Myocyte (in vitro differentiated cells): ENCODE measurements around the gene STAC2. TPM values are rescaled to one million over a fixed set of nuclear protein-coding genes. Genes with fewer than 3 reads are reported as not detected.

Experiments used
- DNase-seq: peaks from one replicate; pipeline ENCODE4 v3.0.0-alpha.2; 2012; ENCODE audit warnings: low read depth
- total RNA-seq: library from RNA; depleted of rRNA; stranded (reverse); fragments of >200 nt; gene quantifications from 2 replicates; pipeline ENCODE4 v1.2.3, GENCODE V29; 2014

The STAC2 gene
- total RNA-seq, 1 donor from 2014 or later: 0.11 TPM

DNA sequence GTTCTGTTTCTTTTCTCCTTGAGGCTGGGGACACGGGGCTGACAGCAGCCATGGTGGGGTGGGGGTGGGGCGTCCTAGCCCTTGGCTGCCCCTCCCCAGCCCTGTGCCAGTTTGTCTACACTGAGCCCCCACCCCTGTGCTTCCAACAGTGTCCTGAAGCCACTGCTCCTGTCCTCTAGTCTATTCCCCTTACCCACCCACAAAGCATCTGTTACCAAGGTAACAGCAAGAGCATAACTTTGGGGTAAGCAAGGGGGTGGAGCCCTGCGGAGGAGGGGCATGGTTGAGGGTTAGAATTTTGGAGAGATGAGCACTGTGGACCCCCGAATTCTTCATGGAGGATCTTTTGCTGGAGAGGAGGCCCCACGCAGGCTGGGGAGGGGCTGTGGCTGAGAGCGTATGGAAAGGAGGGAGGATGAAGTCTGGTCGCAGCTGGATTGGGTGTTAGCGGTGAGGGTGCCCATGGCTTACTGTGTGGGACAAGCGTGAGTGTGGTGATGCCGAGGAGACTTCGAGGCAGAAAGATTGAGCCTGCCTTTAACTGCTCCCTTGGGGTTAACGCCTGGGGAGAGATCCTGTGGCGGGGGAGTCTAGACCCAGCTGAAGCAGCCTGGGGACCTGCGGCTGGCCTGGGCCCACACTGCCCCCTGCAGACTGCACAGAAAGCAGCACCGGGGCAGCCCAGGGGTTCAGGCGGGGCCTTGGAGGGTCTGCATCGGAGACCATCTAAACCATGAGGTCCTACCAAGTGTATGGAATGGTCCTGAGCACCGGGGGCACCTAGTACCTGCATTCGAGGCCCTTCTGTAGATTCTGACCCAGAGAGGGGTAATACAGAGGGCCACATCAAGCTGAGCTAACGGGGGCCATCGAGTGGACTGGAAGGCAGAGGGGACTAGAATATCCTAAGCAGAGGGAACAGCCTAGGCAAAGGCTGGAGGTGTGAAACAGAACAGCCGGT is 6.1 kb upstream of the STAC2 start:
- peak; percentile 60 for DNase-seq

DNA sequence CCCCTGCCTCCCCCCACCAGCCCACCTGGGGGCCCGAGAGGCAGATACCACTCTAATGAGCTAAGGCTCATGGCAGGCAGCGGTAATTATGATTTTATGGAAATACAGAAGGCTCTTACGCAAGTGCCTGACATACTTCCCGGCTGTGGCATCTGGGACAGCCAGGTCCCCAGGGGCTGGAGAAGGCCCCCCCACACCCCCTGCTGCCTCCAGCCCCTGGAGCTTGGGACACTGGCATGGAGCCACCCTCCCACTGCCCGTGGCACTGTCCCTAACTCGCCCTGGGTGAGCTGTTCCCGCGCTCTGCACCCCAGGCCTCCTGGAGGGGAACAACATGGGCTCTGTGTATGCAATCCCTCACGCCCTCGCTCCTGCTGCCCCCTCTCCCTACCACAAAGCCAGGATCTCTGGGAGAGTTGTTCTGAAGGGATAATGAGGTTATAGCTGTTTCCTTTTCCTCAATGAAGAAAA is 5.4 kb upstream of the STAC2 start:
- no peak for DNase-seq

DNA sequence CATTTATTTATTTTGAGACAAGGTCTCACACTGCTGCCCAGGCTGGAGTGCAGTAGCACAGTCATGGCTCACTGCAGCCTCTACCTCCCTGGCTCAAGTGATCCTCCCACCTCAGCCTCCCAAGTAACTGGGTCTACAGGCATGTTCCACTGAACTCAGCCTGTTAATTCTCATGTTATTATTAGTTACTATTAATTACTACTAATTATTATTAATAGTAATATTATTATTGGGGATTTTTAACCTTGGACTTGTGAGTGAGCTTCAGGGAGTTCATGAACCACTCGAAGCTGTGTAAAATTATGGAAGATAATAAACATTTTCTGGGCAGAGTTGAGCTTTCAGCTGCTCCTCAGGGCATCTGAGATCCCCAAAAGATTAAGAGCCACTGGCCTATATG is 4.6 kb upstream of the STAC2 start:
- DNase-seq: no peak

GRCh38 chr17:39229274-39229913 is 3.6 kb upstream of the STAC2 start:
- DNase-seq: no peak

DNA sequence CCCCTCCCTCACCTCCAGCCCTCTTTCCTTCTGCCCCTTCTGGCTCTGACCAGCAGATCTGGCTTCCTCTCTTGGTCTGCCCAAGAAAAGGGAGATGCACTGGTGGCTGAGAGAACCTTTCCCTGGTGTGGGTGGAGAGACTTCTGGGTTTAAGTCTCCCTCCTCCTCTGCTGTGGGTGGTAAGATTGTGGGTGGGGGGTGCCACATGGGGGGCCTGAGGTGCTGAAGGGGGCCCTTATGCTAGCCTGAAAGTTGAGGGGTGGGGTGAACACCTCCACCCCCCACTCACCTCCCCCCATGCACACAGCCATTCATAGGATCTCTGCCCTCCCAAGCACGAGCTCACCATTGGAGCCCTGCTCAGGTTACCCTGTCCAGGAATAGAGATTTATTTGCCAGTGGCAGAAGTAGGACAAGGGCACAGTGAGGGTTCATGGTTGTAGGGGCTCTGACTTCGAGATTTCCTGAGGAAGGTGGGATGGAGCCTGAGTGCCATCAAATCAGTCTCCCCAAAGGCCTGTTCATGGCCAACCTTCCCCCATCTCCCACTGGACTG is 1.7 kb upstream of the STAC2 start:
- DNase-seq: no peak

GRCh38 chr17:39225959-39226683 is 376 bp upstream of the STAC2 start:
- DNase-seq: peak; percentile 62

DNA sequence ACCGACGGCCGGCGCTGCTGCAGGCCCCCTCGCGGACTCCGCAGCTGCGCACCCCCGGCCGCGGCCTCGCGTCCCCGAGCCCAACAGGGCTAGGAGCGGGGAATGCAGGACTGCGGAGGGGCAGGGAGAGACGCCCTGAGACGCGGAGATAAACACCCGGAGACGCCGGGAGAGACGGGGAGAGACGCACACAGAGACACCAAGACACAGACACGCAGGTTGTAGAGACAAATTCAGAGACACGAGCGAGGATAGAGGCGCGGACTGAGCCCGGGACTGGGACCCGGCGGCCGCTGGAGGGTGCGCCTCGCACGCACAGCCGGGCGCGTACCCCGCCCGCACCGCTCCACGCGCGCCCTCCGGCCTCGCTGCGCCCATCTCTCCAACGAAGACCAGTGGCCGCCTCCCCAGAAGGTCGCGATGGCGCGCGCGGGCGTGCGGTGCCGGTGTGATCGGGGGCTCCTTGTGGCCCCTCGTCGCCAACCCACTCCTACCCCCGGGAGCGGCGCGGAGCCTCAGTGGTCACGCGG is 902 bp downstream of the STAC2 start:
- no peak for DNase-seq

DNA sequence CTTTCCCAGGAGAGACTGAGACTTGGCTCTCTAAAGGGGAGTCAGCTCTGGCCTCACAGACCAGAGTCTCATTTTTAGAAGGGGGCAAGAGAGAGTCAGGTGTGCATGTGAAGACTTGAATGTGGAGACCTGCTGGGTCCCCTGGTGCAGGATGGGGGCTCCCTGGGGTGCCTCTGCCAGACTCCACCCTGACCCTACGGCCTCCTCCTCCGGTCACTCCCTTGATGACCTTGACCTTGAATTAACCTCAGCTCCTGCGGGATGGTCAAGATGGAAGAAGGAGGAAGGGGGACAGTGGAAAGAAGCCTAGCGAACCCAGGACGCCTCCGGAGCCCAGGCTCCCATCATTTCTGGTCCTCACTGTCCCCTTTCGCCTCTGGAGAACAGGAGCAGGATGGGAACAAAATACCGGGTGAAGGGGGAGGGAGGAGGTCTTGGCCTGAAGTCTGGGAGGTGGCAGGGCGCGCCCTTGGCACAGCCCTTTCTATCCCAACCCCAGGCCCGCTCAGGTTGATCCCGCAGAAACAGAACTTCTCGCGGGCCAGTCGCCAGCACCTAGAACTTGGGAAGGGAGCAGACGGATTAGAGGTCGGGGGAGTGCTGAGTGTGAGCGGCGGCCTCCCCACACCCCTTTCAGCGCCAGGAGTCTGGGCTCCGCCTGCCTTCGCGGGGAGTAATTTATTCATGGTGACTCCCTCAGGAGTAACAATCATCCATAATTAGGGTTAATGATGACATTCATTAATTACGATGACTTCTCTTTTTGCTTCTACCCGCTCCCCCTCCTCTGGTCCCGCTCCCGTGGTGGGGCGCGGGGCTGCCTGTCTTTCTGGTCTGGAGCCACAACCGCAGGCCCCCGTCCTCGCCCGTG is 1.6 kb downstream of the STAC2 start:
- DNase-seq: no peak

DNA sequence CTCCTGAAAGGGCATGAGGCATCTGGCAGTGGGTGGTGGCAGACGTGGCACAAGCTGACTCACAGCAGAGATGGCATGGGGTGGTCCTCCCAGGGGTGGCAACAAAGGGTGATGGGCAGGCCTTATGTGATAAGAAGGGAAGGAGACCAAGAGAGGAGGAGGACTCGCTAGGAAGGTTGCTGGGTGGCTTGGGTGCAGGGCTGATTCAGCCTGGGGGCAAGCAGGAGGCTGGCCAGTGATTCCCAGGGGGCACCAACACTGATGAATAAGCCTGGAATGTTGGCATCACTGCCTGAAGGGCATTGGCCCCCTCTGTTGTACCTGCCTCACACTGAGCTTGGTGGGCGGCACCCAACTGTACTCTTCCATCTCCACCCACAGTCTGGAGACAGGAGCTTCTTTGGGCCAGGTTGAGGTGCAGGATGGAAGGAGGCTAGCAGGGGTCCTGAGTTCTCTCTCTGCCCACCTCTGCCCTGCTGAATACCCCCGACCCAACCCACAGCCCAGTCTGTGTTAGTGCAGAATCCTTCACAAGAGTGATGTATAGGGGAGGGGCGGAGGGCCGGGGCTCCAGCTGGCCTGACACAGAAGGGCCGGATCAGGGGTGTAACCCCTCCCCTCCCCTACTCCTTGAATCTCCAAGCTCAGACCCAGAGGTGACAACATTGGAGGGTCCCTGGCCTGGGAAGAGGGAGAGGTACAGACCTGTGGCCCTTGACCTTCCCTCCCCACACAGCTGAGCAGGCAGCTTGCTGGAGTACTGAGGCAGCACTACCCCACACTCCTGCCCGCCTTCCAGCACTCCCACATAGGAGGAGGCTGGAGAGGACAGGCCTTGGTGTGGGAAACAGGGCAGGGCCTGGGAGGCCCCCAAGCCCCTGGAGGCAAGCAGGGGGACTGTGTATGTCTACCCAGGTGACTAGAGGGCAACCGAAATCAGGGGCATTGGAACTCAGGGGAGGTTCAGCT is 2.6 kb downstream of the STAC2 start:
- no peak for DNase-seq

DNA sequence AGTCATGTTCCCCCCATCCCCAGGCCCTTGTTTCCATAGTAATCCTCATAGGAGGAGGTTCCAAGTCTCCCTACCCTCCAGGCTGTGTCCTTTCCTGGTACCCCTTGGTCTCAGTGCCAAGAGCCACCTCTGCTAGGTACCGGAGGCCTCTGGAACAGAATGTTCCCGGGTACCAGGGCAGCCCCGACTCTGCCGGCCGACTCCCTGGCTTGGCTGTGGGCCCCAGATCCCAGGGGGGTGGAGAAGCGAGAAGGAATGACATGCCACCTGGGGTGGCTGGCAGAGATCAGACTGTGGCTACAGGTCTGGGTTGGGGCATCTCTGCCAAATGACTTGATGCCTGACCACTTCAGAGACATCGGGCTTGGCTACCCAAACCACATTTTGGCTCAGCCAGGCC is 3.6 kb downstream of the STAC2 start:
- no peak for DNase-seq

- no peak for DNase-seq
These were observed 4.2 kb downstream of the STAC2 start for GRCh38 chr17:39221572-39221971.

GRCh38 chr17:39219647-39220154 is 6.0 kb downstream of the STAC2 start:
- DNase-seq: peak; percentile 50

DNA sequence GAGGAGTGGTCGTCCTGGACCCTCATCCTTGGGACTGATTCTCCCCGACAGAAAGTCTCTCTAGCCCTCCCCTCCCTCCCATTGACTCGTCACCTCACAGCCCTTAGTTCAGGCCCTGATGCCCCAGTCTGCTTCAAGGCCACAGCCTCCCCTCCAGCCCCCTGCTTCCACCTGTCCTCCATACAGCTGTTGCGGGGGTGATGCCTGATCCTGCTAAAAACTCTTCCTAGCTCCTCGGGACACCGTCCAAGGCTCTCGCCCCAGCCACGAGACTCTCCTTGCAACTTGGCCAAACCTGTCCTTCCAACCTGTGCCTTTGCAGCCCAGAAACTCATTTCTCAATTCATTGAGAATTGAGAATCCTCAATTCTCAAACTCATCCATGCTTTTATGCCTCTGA is 6.8 kb downstream of the STAC2 start:
- peak; percentile 52 for DNase-seq

GRCh38 chr17:39217734-39218369 is 7.9 kb downstream of the STAC2 start:
- no peak for DNase-seq

DNA sequence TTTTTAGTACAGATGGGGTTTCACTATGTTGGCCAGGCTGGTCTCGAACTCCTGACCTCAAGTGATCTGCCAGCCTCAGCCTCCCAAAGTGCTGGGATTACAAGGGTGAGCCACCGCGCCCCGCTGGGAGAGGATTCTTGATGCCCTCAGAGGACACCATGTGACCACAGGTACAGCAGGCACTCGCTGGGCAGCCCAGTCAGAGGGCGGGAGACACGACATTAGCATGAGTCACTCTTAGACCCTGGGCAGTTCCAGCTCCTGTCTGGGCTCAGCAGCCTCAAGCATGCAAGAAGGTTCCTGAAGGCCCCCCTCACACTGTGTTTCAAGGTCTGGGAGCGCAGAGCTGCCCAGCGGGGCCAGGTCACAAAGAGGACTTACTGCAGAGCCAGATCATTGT is 11.9 kb downstream of the STAC2 start:
- DNase-seq: no peak

- DNase-seq: no peak
These were observed 12.8 kb downstream of the STAC2 start for GRCh38 chr17:39212841-39213480.

- DNase-seq: no peak
These were observed 13.4 kb downstream of the STAC2 start for GRCh38 chr17:39212195-39212810.
